ENCODE data around the gene CCDC149.

Gene CCDC149

DNA sequence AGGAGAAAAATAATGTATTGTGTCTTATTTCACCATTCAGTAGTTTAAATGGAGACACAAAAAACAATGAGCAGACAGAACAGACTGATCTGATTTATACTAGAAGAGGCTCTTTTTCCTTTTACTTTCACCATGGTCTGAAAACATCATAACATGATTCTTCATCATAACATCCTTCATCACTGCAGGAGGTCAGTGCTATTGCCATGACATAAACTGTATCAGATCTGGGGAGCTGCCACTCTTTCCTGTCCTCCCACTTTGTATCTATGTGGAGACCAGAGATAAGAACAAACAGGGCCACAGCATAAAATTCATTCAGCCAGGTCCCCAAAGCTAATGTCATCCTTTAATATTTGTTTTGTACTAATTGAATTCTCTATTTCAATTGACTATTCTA lies 92.3 kb downstream of the CCDC149 start:
- Histone ChIP-seq H3K4me3 (ENCODE audit: extremely low read depth, insufficient read depth, low read length, poor library complexity, severe bottlenecking) (no peak overlapping the region), H3K36me3 (ENCODE audit: control insufficient read depth, insufficient read depth, low read length) (no peaks in the 10 kb centered on the region)

GRCh38 chr4:24816797-24817196 lies 96.0 kb downstream of the CCDC149 start:
- WGBS, 2 experiments (ENCODE audit: insufficient coverage in 2 of 2): 89 to 91% methylated on average over 16 to 18 of the region's 18 CpGs
- Histone ChIP-seq H3K27ac (ENCODE audit: low read depth, low read length, severe bottlenecking) (no peak overlapping the region), H3K9me3 (ENCODE audit: control insufficient read depth, low read length) (peaks cover 2% of the 10 kb centered on the region), H3K4me1 (ENCODE audit: control insufficient read depth, insufficient read depth, low read length, poor library complexity, severe bottlenecking) (peaks cover 3% of the 10 kb centered on the region), H3K36me3 (ENCODE audit: control insufficient read depth, insufficient read depth, low read length) (no peaks in the 10 kb centered on the region), H3K4me3 (ENCODE audit: extremely low read depth, insufficient read depth, low read length, poor library complexity, severe bottlenecking) (no peak overlapping the region)

More for the DNA sequence above, 92.3 kb downstream of the CCDC149 start:
- Histone ChIP-seq H3K9me3 (ENCODE audit: control insufficient read depth, low read length) (no peaks in the 10 kb centered on the region), H3K4me1 (ENCODE audit: control insufficient read depth, insufficient read depth, low read length, poor library complexity, severe bottlenecking) (peaks cover 3% of the 10 kb centered on the region), H3K27ac (ENCODE audit: low read depth, low read length, severe bottlenecking) (no peak overlapping the region)

DNA sequence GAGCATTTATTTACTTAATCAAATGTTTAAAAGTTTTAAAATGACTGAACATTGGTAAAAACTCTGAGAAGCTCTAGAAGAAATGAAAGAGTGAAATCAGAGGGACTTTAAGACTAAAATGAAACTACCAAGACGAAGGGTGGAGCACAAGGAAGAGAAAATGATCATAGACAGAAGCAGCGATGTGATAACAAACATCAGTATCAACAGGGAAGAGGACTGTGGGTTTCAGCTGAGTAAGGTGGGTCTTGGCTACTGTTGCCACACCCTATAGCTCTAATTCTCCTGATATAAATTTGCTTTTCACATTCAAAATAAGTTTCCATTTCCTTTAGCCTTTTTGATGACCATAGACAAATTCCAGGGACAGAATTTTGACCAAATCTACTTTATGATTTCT lies 99.1 kb downstream of the CCDC149 start:
- Histone ChIP-seq H3K27ac (ENCODE audit: low read depth, low read length, severe bottlenecking) (no peak overlapping the region), H3K9me3 (ENCODE audit: control insufficient read depth, low read length) (peaks cover 3% of the 10 kb centered on the region), H3K36me3 (ENCODE audit: control insufficient read depth, insufficient read depth, low read length) (no peaks in the 10 kb centered on the region), H3K4me1 (ENCODE audit: control insufficient read depth, insufficient read depth, low read length, poor library complexity, severe bottlenecking) (peaks cover 3% of the 10 kb centered on the region), H3K4me3 (ENCODE audit: extremely low read depth, insufficient read depth, low read length, poor library complexity, severe bottlenecking) (no peak overlapping the region)
- 58 to 83% methylated on average over 1 to 2 of the region's 2 CpGs for WGBS, 2 experiments (ENCODE audit: insufficient coverage in 2 of 2)

DNA sequence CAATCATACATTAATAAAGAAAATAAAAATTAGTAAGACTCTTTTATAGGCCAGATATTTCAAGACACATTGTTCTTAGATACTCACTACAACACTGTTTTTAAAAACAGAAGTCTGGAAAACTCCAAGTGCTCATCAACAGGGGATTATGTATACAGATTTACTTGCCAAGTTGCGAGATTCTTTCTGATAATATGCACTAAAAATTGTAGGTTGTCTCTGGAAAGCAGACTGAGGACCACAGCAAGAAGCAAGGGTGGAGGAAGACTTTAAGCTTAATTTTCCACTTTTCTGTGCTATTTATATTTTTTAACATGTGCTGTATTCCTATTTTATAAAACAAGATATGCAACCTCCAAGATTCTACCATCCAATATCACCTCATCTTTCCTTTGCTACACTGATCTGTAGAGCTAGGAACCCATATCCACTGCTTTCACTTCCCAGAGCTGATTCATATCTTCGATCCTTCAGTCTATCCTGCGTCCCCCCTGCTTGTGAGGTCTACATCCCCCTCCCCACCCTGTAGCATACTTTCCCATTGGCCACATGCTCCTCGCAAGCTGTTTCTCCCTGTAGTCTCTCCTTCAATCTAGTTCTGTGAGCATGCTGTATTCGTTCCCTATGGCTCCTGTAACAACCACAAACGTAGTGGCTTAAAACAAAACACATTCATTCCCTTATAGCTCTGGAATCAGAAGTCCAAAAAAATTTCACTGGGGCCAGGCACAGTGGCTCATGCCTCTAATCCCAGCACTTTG lies 101.8 kb downstream of the CCDC149 start:
- Histone ChIP-seq H3K9me3 (ENCODE audit: control insufficient read depth, low read length) (peaks cover 3% of the 10 kb centered on the region), H3K36me3 (ENCODE audit: control insufficient read depth, insufficient read depth, low read length) (no peaks in the 10 kb centered on the region), H3K4me3 (ENCODE audit: extremely low read depth, insufficient read depth, low read length, poor library complexity, severe bottlenecking) (no peak overlapping the region), H3K4me1 (ENCODE audit: control insufficient read depth, insufficient read depth, low read length, poor library complexity, severe bottlenecking) (no peaks in the 10 kb centered on the region), H3K27ac (ENCODE audit: low read depth, low read length, severe bottlenecking) (no peak overlapping the region)
- WGBS, 2 experiments (ENCODE audit: insufficient coverage in 2 of 2): 86 to 88% methylated on average over 6 of the region's 6 CpGs

DNA sequence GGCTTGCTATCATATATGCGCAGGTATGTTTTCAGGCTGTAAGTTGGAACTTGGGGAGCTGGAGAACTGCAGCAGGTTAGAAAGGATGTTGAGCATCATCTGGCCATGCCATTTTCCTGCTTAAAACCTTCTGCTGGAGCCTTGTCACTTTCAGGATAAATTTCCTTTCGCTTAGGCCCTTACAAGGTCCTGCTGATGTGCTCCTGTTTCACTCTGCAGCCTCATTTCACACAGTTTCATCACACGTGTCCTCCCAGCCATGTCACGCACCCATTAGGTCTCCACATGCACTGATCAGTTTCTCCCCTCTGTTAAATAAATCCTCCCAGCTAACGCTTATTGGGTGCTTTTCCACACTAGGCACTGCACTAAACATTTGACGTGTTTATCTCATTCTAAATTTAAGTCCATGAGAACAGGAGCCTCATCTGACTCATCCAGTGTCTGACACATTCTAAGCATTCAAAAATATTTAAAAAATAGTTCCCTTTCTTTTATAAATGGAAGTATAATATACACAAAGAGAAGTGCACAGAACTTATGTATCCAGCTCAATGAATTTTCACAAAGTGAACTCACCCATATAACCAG lies 102.9 kb downstream of the CCDC149 start:
- H3K4me3 ChIP-seq (ENCODE audit: extremely low read depth, insufficient read depth, low read length, poor library complexity, severe bottlenecking): no peak overlapping the region
- H3K4me1 ChIP-seq (ENCODE audit: control insufficient read depth, insufficient read depth, low read length, poor library complexity, severe bottlenecking): no peaks in the 10 kb centered on the region
- no peak overlapping the region for H3K27ac ChIP-seq (ENCODE audit: low read depth, low read length, severe bottlenecking)
- 98% methylated on average over 6 of the region's 6 CpGs for WGBS, 2 experiments (ENCODE audit: insufficient coverage in 2 of 2)
- H3K9me3 ChIP-seq (ENCODE audit: control insufficient read depth, low read length): peaks cover 3% of the 10 kb centered on the region
- H3K36me3 ChIP-seq (ENCODE audit: control insufficient read depth, insufficient read depth, low read length): no peaks in the 10 kb centered on the region

- Histone ChIP-seq H3K27ac (ENCODE audit: low read depth, low read length, severe bottlenecking) (no peak overlapping the region), H3K4me1 (ENCODE audit: control insufficient read depth, insufficient read depth, low read length, poor library complexity, severe bottlenecking) (no peaks in the 10 kb centered on the region), H3K9me3 (ENCODE audit: control insufficient read depth, low read length) (peaks cover 3% of the 10 kb centered on the region), H3K36me3 (ENCODE audit: control insufficient read depth, insufficient read depth, low read length) (no peaks in the 10 kb centered on the region), H3K4me3 (ENCODE audit: extremely low read depth, insufficient read depth, low read length, poor library complexity, severe bottlenecking) (no peak overlapping the region)
- WGBS, 2 experiments (ENCODE audit: insufficient coverage in 2 of 2): 92% methylated on average over 2 of the region's 2 CpGs; no CpG with 5 or more reads in 1 of the 2 experiments
These were observed 103.5 kb downstream of the CCDC149 start for GRCh38 chr4:24809376-24809775.

DNA sequence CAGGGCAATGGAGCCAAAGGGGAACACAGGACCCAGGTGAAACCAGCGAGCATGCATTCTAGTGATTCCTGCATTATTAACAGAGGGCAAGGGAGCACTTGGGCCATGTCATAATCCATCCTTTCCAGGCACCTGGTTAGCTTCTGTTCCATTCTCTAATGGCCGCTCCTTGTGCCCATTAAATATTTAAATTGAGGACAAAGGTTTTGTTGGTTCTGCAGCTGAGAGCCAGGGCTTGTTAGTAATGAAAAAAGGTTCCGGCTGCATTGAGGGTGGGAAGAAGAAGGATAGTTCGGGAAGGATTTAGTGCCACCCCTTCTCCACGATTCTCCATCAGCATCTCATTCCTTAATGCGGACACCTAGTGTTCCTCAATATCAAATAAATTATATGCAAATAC lies 103.9 kb downstream of the CCDC149 start:
- WGBS, 2 experiments (ENCODE audit: insufficient coverage in 2 of 2): 77 to 90% methylated on average over 2 of the region's 6 CpGs
- peaks cover 3% of the 10 kb centered on the region for H3K9me3 ChIP-seq (ENCODE audit: control insufficient read depth, low read length)
- H3K36me3 ChIP-seq (ENCODE audit: control insufficient read depth, insufficient read depth, low read length): no peaks in the 10 kb centered on the region
- H3K4me1 ChIP-seq (ENCODE audit: control insufficient read depth, insufficient read depth, low read length, poor library complexity, severe bottlenecking): no peaks in the 10 kb centered on the region
- H3K27ac ChIP-seq (ENCODE audit: low read depth, low read length, severe bottlenecking): no peak overlapping the region
- H3K4me3 ChIP-seq (ENCODE audit: extremely low read depth, insufficient read depth, low read length, poor library complexity, severe bottlenecking): no peak overlapping the region

DNA sequence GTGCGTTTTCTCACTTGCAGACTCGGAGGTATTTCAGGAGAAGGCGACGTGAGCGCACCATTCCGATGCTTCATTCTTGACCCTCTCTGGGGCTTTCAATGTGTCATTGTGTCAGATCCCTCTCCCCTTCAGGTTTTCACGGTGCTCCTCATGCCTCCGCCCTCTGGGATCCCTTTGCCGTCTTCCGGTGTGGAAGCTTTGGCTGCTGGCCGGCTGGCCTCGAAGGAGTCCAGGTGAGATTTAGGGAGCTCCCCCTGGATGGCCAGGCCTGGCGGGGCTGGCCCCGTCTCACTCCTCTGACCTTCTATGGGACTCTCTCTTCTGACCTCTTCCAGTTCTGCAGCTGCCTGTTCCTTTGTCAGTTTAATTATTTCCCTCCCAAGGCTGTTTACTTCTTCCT lies 104.6 kb downstream of the CCDC149 start:
- Histone ChIP-seq H3K9me3 (ENCODE audit: control insufficient read depth, low read length) (peaks cover 3% of the 10 kb centered on the region), H3K27ac (ENCODE audit: low read depth, low read length, severe bottlenecking) (no peak overlapping the region), H3K4me3 (ENCODE audit: extremely low read depth, insufficient read depth, low read length, poor library complexity, severe bottlenecking) (no peak overlapping the region), H3K4me1 (ENCODE audit: control insufficient read depth, insufficient read depth, low read length, poor library complexity, severe bottlenecking) (no peaks in the 10 kb centered on the region), H3K36me3 (ENCODE audit: control insufficient read depth, insufficient read depth, low read length) (no peaks in the 10 kb centered on the region)
- WGBS, 2 experiments (ENCODE audit: insufficient coverage in 2 of 2): 90 to 93% methylated on average over 12 to 13 of the region's 14 CpGs

- Histone ChIP-seq H3K9me3 (ENCODE audit: control insufficient read depth, low read length) (peaks cover 3% of the 10 kb centered on the region), H3K36me3 (ENCODE audit: control insufficient read depth, insufficient read depth, low read length) (no peaks in the 10 kb centered on the region), H3K4me1 (ENCODE audit: control insufficient read depth, insufficient read depth, low read length, poor library complexity, severe bottlenecking) (no peaks in the 10 kb centered on the region), H3K27ac (ENCODE audit: low read depth, low read length, severe bottlenecking) (no peak overlapping the region), H3K4me3 (ENCODE audit: extremely low read depth, insufficient read depth, low read length, poor library complexity, severe bottlenecking) (no peak overlapping the region)
- 95 to 96% methylated on average over 4 to 5 of the region's 5 CpGs for WGBS, 2 experiments (ENCODE audit: insufficient coverage in 2 of 2)
These were observed 105.2 kb downstream of the CCDC149 start for GRCh38 chr4:24807611-24808010.

DNA sequence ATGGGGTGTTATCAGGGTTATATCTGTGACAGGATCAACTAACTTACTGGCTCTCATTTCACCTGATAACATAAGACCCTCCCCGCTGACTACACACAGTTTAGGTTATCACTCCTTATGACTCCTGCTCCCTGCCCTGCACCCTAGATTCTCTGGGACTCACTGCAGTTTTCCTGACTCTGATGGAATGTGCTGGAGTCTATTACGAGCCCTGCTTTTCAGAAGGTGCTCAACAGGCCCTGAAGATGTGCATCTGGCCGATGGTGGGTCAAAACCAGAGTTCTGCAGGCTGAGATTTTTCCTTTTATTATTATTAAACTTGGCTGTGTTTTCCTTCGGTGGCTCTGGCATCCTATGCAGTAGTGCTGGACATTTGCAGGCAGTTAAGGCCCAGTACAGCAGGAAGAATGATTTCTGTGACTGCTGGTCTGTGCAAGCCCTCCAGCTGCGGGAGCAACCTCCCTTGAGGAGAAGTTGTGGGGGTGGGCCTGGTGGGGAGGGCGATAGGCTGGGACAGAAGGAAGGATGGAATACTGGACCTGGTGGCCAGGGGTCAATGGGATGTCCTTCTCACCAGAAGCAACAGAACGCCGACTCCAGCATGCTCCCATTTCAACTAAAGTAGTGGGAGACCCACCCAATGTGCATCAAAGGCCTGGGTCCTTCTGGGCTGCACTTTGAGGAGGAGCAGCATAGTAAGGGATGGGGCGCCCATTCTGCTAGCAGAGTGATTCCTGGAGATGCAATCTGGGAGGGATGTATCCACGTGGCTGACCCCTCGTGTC lies 106.4 kb downstream of the CCDC149 start:
- Histone ChIP-seq H3K27ac (ENCODE audit: low read depth, low read length, severe bottlenecking) (no peak overlapping the region), H3K4me3 (ENCODE audit: extremely low read depth, insufficient read depth, low read length, poor library complexity, severe bottlenecking) (no peak overlapping the region), H3K4me1 (ENCODE audit: control insufficient read depth, insufficient read depth, low read length, poor library complexity, severe bottlenecking) (no peaks in the 10 kb centered on the region), H3K9me3 (ENCODE audit: control insufficient read depth, low read length) (no peaks in the 10 kb centered on the region), H3K36me3 (ENCODE audit: control insufficient read depth, insufficient read depth, low read length) (no peaks in the 10 kb centered on the region)
- 92% methylated on average over 8 to 10 of the region's 11 CpGs for WGBS, 2 experiments (ENCODE audit: insufficient coverage in 2 of 2)

Data from mesodermal cell (in vitro differentiated cells).